ENCODE measurements around the gene BRINP2.

DNA sequence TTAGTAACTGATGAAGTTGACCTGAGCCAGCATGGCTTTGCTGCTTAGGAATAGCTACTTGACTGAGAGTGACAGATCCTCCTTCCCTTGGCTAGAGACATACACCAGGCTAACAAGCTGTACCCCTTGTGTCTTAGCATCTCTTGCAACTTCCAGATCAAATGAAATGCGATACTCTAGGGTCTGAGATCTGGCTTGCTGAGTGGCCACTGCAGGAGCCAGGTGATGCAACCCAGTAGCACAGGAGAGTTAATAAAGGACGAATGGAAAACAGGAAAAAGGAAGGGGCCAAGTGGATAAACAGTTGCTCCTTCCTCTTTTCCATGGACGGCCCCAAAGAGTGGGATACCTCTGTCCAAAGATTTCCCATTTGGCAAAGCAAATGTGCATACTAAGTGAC, 44.5 kb upstream of the BRINP2 start:
- TF ChIP-seq POLR2A (IDR thresholded peaks at IDR 0.05; ENCODE audit: low read length) (no peak), GATA1 (IDR thresholded peaks at IDR 0.05; ENCODE audit: low read depth, low read length) (no peak)
